Measurements from ENCODE around the gene KLHL13. TPM values are rescaled to one million over a fixed set of nuclear protein-coding genes. Genes with fewer than 3 reads are reported as not detected.

Gene KLHL13
- total and polyA plus RNA-seq, 4 donors, result 0.47 to 7.9 (median 2.4) TPM

DNA sequence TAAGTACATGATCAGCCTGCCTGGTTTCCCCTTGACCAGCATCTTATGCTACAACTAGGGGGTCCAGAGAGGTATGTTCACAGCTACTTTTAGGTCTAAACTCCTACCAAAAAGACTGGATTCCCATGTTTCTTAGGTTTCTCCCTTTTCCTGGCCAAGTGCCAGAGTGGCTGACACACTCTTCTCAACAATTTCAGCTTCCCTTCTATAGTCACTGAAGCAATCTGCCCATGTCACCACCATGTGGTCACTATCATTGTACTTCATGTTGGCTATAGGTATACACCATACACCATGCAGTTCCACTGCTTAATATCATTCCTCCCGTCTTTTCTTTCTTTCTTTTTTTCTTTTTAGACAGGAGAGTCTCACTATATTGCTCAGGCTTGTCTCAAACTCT is 66.9 kb downstream of the KLHL13 start:
- 59 to 69% methylated on average over 1 of the region's 1 CpG for WGBS, 2 donors
- DNase-seq, result no peak

GRCh38 chrX:118047446-118048186 is 69.0 kb downstream of the KLHL13 start:
- Histone ChIP-seq H3K9ac (ENCODE audit: insufficient read depth in 1 of 2, low read length in 2 of 2) (no peak overlapping the region), H3K27me3 (ENCODE audit: control insufficient read depth in 3 of 3, insufficient read depth in 3 of 3, low read length in 2 of 3) (no peaks in the 10 kb centered on the region), H3K27ac (ENCODE audit: low read depth in 1 of 2, low read length in 1 of 2) (no peak overlapping the region), H3K36me3 (ENCODE audit: control insufficient read depth in 4 of 4, insufficient read depth in 4 of 4, low read length in 4 of 4) (no peaks in the 10 kb centered on the region), H3K4me1 (ENCODE audit: control insufficient read depth in 5 of 5, insufficient read depth in 5 of 5, low read length in 5 of 5) (no peaks in the 10 kb centered on the region), H3K9me3 (ENCODE audit: control insufficient read depth in 4 of 4, insufficient read depth in 3 of 4, low read length in 3 of 4) (peaks cover 0 to 2% (median 0%) of the 10 kb centered on the region in 4 donors), H3K4me3 (no peak overlapping the region)
- DNase-seq (no peak), ATAC-seq (ENCODE audit: insufficient read depth, low FRiP score) (no peak)
- WGBS, 2 donors, result 53 to 54% methylated on average over 4 of the region's 4 CpGs
- TF ChIP-seq, protein P1, sequence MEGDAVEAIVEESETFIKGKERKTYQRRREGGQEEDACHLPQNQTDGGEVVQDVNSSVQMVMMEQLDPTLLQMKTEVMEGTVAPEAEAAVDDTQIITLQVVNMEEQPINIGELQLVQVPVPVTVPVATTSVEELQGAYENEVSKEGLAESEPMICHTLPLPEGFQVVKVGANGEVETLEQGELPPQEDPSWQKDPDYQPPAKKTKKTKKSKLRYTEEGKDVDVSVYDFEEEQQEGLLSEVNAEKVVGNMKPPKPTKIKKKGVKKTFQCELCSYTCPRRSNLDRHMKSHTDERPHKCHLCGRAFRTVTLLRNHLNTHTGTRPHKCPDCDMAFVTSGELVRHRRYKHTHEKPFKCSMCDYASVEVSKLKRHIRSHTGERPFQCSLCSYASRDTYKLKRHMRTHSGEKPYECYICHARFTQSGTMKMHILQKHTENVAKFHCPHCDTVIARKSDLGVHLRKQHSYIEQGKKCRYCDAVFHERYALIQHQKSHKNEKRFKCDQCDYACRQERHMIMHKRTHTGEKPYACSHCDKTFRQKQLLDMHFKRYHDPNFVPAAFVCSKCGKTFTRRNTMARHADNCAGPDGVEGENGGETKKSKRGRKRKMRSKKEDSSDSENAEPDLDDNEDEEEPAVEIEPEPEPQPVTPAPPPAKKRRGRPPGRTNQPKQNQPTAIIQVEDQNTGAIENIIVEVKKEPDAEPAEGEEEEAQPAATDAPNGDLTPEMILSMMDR (IDR thresholded peaks at IDR 0.05; ENCODE audit: control extremely low read depth, extremely low read depth), result no peak

More for the DNA sequence above, 66.9 kb downstream of the KLHL13 start:
- Histone ChIP-seq H3K36me3 (ENCODE audit: control insufficient read depth in 4 of 4, insufficient read depth in 4 of 4, low read length in 4 of 4) (no peaks in the 10 kb centered on the region), H3K9ac (ENCODE audit: insufficient read depth in 1 of 2, low read length in 2 of 2) (no peak overlapping the region), H3K9me3 (ENCODE audit: control insufficient read depth in 4 of 4, insufficient read depth in 3 of 4, low read length in 3 of 4) (peaks cover 0 to 2% (median 0%) of the 10 kb centered on the region in 4 donors), H3K27me3 (ENCODE audit: control insufficient read depth in 3 of 3, insufficient read depth in 3 of 3, low read length in 2 of 3) (no peaks in the 10 kb centered on the region), H3K4me1 (ENCODE audit: control insufficient read depth in 5 of 5, insufficient read depth in 5 of 5, low read length in 5 of 5) (no peaks in the 10 kb centered on the region), H3K27ac (ENCODE audit: low read depth in 1 of 2, low read length in 1 of 2) (no peak overlapping the region), H3K4me3 (no peak overlapping the region)
- TF ChIP-seq, protein P1 (IDR thresholded peaks at IDR 0.05; ENCODE audit: control extremely low read depth, extremely low read depth), result no peak
- no peak for ATAC-seq (ENCODE audit: insufficient read depth, low FRiP score)

DNA sequence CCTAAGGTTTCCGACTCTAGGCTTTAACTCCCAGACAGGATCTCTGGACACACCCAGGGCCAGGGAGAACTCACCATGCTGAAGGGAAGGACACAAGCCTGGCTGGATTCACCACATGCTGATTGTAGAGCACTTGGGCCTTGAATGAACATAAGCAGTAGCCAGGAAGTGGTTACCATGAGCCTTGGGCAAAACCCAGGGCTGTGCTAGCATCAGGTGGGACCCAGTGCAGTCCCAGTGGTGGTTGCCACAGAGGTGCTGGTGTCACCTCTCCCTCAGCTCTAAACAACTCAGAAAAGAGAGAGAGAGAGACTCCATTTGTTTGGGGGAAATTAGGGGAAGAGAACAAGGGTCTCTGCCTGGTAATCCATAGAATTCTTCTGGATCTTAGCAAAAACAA is 77.0 kb downstream of the KLHL13 start:
- Histone ChIP-seq H3K9me3 (ENCODE audit: control insufficient read depth in 4 of 4, insufficient read depth in 3 of 4, low read length in 3 of 4) (peaks cover 0 to 2% (median 0%) of the 10 kb centered on the region in 4 donors), H3K36me3 (ENCODE audit: control insufficient read depth in 4 of 4, insufficient read depth in 4 of 4, low read length in 4 of 4) (no peaks in the 10 kb centered on the region), H3K27ac (ENCODE audit: low read depth in 1 of 2, low read length in 1 of 2) (no peak overlapping the region), H3K9ac (ENCODE audit: insufficient read depth in 1 of 2, low read length in 2 of 2) (no peak overlapping the region), H3K27me3 (ENCODE audit: control insufficient read depth in 3 of 3, insufficient read depth in 3 of 3, low read length in 2 of 3) (no peaks in the 10 kb centered on the region), H3K4me1 (ENCODE audit: control insufficient read depth in 5 of 5, insufficient read depth in 5 of 5, low read length in 5 of 5) (no peaks in the 10 kb centered on the region), H3K4me3 (no peak overlapping the region)
- DNase-seq, result no peak
- ATAC-seq (ENCODE audit: insufficient read depth, low FRiP score), result no peak
- TF ChIP-seq, protein P1 (IDR thresholded peaks at IDR 0.05; ENCODE audit: control extremely low read depth, extremely low read depth), result no peak
- WGBS, 2 donors, result 91 to 100% methylated on average over 1 of the region's 1 CpG
